Keratinocyte (primary cell): ENCODE measurements around the gene SPOCK1.

Experiments
- EZH2 ChIP-seq: IDR thresholded peaks from one replicate; pipeline ENCODE4 v1.6.1; 2012; ENCODE audit warnings: inconsistent platforms, mild to moderate bottlenecking, low read length, moderate library complexity
- TF ChIP-seq, protein P1 (sequence below), 3 experiments: IDR thresholded peaks in 1 of 3; conservative IDR thresholded peaks in 1 of 3; optimal IDR thresholded peaks in 1 of 3; 2 replicates in 2 of 3; 3 replicates in 1 of 3; pipeline versions ENCODE3 to v1.5.1; 2011; ENCODE audit warnings: low read length in 3 of 3, mild to moderate bottlenecking in 3 of 3, moderate library complexity in 2 of 3, control low read depth in 1 of 3, inconsistent platforms in 1 of 3; ENCODE audit not compliant: insufficient read depth in 2 of 3; ENCODE audit errors: extremely low read depth in 1 of 3

DNA sequence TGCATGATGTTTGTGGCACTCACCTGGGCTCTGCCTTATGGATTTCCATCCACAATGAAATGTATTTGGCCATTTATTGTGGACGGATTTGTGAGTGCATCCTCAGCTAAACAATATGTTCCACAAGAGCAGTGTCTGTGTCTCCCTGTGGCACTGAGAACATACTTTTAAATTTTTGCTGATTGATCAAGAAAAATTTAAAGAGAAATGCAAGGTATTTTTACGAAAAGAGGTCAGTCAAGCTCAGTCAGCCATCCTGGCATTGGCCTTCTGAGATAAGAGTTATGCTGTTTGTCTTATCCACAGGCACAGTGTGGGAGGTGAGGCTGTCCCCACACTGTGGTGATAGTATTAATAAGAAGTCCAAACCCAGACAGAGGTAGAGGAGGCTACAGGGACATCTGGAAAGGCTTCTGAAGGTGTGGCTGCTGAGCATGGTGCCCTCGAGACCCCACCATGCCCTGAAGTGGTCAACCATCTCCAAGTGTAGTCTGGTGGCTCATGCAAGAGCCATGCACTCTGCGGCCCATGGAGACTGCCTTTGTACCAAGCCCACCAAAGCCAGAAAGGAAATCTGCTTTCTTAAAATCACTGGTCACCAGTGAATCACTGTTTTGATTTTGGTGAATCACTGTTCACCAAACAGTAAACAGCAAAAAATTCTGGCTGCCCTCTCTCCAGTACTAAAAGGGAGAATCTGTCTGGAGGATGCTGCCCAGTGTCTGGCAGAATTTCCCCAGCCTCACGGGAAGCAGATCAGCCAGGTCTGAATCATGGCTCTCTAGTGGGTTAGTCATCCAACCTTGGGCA is 28.8 kb downstream of the SPOCK1 start:
- TF ChIP-seq, protein P1, sequence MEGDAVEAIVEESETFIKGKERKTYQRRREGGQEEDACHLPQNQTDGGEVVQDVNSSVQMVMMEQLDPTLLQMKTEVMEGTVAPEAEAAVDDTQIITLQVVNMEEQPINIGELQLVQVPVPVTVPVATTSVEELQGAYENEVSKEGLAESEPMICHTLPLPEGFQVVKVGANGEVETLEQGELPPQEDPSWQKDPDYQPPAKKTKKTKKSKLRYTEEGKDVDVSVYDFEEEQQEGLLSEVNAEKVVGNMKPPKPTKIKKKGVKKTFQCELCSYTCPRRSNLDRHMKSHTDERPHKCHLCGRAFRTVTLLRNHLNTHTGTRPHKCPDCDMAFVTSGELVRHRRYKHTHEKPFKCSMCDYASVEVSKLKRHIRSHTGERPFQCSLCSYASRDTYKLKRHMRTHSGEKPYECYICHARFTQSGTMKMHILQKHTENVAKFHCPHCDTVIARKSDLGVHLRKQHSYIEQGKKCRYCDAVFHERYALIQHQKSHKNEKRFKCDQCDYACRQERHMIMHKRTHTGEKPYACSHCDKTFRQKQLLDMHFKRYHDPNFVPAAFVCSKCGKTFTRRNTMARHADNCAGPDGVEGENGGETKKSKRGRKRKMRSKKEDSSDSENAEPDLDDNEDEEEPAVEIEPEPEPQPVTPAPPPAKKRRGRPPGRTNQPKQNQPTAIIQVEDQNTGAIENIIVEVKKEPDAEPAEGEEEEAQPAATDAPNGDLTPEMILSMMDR (optimal IDR thresholded peaks at IDR 0.05 in 1 of 3, IDR thresholded peaks at IDR 0.05 in 1 of 3, conservative IDR thresholded peaks at IDR 0.05 in 1 of 3; ENCODE audit: extremely low read depth in 1 of 3, insufficient read depth in 2 of 3, low read length in 3 of 3) = no peak
- TF ChIP-seq EZH2 = no peak
